ENCODE results near the gene PRR7.

DNA sequence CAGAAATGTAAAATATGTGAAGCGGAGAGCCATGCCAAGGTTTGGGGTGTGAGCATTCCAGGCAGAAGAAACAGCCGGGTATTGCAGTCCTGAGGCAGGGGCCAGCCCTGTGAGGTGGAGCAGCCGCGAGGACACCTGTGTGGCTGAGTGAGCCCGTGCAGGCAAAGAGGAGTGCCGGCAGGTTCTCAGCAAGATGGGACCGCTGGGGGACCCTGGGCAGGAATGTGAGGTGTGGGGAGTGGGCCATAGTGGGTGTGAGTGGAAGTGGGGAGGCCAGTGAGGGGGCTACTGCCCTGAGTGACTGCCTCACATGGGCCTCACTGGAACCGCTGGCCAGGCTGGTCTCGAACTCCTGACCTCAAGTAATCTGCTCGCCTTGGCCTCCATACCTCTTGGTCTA, 8.1 kb upstream of the PRR7 start:
- no peak for TF ChIP-seq EZH2 (IDR thresholded peaks at IDR 0.05; ENCODE audit: insufficient read depth, poor library complexity, severe bottlenecking)
- TF ChIP-seq EZH2phosphoT487 (IDR thresholded peaks at IDR 0.05; ENCODE audit: insufficient read depth, low read depth): no peak
